ENCODE data around the gene SLC26A5.

SLC26A5 gene

DNA sequence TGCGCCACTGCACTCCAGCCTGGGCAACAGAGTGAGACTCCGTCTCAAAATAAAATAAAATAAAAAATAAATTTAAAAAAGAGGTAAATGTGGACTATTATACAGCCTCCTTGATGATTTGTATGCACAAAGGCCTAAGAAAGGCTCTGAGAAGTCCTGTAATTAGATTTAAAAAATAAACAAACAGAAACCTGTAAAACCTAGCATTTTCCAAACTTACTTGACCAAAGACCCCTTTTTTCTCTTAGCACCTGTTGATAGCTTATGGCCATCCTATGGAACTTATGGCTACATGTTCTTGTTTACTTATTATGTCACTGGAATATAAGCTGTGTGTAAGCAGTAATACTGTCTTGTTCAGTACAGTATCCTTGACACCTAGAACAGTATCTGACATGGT is 107.1 kb downstream of the SLC26A5 start:
- Histone ChIP-seq H3K27me3 (ENCODE audit: insufficient read depth, poor library complexity, severe bottlenecking) (no peaks in the 10 kb centered on the region), H3K4me3 (replicated peaks; ENCODE audit: insufficient read depth, low read length) (no peak overlapping the region), H3K27ac (replicated peaks) (no peak overlapping the region)
- TF ChIP-seq SPI1 (IDR thresholded peaks at IDR 0.05; ENCODE audit: borderline replicate concordance, low read depth) (no peak), POLR2AphosphoS5 (IDR thresholded peaks at IDR 0.05; ENCODE audit: low read depth) (no peak), GABPA (IDR thresholded peaks at IDR 0.05; ENCODE audit: low read depth) (no peak)
- TF ChIP-seq, protein P1, sequence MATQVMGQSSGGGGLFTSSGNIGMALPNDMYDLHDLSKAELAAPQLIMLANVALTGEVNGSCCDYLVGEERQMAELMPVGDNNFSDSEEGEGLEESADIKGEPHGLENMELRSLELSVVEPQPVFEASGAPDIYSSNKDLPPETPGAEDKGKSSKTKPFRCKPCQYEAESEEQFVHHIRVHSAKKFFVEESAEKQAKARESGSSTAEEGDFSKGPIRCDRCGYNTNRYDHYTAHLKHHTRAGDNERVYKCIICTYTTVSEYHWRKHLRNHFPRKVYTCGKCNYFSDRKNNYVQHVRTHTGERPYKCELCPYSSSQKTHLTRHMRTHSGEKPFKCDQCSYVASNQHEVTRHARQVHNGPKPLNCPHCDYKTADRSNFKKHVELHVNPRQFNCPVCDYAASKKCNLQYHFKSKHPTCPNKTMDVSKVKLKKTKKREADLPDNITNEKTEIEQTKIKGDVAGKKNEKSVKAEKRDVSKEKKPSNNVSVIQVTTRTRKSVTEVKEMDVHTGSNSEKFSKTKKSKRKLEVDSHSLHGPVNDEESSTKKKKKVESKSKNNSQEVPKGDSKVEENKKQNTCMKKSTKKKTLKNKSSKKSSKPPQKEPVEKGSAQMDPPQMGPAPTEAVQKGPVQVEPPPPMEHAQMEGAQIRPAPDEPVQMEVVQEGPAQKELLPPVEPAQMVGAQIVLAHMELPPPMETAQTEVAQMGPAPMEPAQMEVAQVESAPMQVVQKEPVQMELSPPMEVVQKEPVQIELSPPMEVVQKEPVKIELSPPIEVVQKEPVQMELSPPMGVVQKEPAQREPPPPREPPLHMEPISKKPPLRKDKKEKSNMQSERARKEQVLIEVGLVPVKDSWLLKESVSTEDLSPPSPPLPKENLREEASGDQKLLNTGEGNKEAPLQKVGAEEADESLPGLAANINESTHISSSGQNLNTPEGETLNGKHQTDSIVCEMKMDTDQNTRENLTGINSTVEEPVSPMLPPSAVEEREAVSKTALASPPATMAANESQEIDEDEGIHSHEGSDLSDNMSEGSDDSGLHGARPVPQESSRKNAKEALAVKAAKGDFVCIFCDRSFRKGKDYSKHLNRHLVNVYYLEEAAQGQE (IDR thresholded peaks at IDR 0.05; ENCODE audit: insufficient replicate concordance, low read depth) = no peak
- TF ChIP-seq, protein P2, sequence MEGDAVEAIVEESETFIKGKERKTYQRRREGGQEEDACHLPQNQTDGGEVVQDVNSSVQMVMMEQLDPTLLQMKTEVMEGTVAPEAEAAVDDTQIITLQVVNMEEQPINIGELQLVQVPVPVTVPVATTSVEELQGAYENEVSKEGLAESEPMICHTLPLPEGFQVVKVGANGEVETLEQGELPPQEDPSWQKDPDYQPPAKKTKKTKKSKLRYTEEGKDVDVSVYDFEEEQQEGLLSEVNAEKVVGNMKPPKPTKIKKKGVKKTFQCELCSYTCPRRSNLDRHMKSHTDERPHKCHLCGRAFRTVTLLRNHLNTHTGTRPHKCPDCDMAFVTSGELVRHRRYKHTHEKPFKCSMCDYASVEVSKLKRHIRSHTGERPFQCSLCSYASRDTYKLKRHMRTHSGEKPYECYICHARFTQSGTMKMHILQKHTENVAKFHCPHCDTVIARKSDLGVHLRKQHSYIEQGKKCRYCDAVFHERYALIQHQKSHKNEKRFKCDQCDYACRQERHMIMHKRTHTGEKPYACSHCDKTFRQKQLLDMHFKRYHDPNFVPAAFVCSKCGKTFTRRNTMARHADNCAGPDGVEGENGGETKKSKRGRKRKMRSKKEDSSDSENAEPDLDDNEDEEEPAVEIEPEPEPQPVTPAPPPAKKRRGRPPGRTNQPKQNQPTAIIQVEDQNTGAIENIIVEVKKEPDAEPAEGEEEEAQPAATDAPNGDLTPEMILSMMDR (IDR thresholded peaks at IDR 0.05; ENCODE audit: insufficient read depth, low read length) = no peak
- no peak for DNase-seq (ENCODE audit: low read depth in 1 of 2, low spot score in 1 of 2)

DNA sequence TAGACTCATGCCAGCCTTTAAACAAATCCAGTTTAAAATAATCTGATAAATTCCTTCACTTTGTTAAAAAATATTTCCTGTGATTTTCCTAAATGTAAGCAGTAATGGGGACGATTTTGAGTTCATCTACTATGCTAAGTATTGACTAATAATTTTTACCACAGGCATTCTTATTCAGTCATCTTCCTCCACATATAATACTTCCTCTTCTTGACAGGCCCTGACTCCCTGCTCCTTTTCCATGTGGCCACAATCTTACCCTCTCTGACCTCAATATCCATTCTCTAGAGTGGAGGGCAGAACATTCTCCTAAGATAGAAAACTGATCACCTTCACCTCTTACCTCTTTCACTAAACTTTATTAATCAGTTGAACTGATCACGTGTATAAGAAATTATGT is 109.2 kb downstream of the SLC26A5 start:
- no peak for TF ChIP-seq GABPA (IDR thresholded peaks at IDR 0.05; ENCODE audit: low read depth)
- TF ChIP-seq, protein P1 (IDR thresholded peaks at IDR 0.05; ENCODE audit: insufficient replicate concordance, low read depth) = no peak
- TF ChIP-seq, protein P2 (IDR thresholded peaks at IDR 0.05; ENCODE audit: insufficient read depth, low read length) = no peak
- TF ChIP-seq POLR2AphosphoS5 (IDR thresholded peaks at IDR 0.05; ENCODE audit: low read depth) = no peak
- no peak for TF ChIP-seq SPI1 (IDR thresholded peaks at IDR 0.05; ENCODE audit: borderline replicate concordance, low read depth)
- Histone ChIP-seq H3K4me3 (replicated peaks; ENCODE audit: insufficient read depth, low read length) (no peak overlapping the region), H3K27ac (replicated peaks) (no peak overlapping the region), H3K27me3 (ENCODE audit: insufficient read depth, poor library complexity, severe bottlenecking) (no peaks in the 10 kb centered on the region)
- peak; percentile 41 for DNase-seq (ENCODE audit: low read depth in 1 of 2, low spot score in 1 of 2)

DNA sequence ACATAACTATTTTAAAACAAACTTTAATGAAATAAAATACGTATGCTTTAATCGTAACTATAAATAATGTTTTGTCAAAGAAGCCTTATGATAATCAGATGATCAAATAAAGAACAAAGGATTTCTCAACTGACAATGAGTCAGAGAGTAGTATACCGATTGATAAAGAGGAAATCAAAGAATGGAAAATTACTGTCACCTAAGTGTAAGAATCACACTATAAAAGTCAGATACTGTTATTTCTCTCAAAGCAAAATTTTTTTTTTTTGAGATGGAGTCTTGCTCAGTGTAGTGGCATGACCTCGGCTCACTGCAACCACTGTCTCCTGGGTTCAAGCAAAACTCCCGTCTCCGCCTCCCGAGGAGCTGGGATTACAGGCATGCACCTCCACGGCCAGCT is 120.3 kb downstream of the SLC26A5 start:
- TF ChIP-seq SPI1 (IDR thresholded peaks at IDR 0.05; ENCODE audit: borderline replicate concordance, low read depth) (no peak), GABPA (IDR thresholded peaks at IDR 0.05; ENCODE audit: low read depth) (no peak), POLR2AphosphoS5 (IDR thresholded peaks at IDR 0.05; ENCODE audit: low read depth) (no peak)
- TF ChIP-seq, protein P2 (IDR thresholded peaks at IDR 0.05; ENCODE audit: insufficient read depth, low read length) = no peak
- TF ChIP-seq, protein P1 (IDR thresholded peaks at IDR 0.05; ENCODE audit: insufficient replicate concordance, low read depth) = no peak
- Histone ChIP-seq H3K4me3 (replicated peaks; ENCODE audit: insufficient read depth, low read length) (no peak overlapping the region), H3K27ac (replicated peaks) (no peak overlapping the region), H3K27me3 (ENCODE audit: insufficient read depth, poor library complexity, severe bottlenecking) (no peaks in the 10 kb centered on the region)
- no peak for DNase-seq (ENCODE audit: low read depth in 1 of 2, low spot score in 1 of 2)
